ENCODE data around the gene RGSL1.

DNA sequence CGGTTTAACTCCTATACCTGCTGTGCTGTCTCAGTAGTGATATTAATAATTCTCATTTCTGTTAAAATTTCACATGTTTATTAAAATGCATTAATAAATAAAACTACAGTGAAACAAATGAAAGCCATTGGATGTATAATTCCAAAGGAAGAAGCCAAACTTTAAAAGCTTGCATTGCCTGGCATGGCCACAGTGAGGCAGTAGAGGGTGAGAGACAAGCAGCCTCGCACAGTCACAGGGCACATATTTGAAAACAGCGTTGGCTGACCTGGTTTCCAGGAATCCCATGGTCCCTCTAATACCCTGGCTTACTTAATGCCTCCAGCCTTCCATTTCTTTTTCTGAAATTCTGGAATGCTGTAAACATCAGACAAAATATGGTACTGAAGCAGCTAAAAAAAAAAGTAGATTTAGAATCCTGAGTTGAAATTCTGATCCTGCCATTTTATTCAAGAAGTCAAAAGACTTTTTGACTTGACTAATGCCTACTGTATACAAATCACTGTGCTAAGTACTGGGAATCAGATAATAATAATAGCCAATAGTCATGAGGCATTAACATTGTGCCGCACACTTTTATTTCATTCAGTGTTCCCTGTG is 145.8 kb downstream of the RGSL1 start:
- TF ChIP-seq ZFP30 (CRISPR knock-in tag; IDR thresholded peaks at IDR 0.05) (no peak), ARNTL (CRISPR knock-in tag; IDR thresholded peaks at IDR 0.05; ENCODE audit: borderline replicate concordance, low read depth) (no peak), ZNF70 (CRISPR knock-in tag; IDR thresholded peaks at IDR 0.05) (no peak), ESRRG (CRISPR knock-in tag; IDR thresholded peaks at IDR 0.05) (no peak), ZC3H10 (CRISPR knock-in tag; IDR thresholded peaks at IDR 0.05) (no peak), TCF4 (CRISPR knock-in tag; IDR thresholded peaks at IDR 0.05; ENCODE audit: borderline replicate concordance) (no peak), ISL1 (CRISPR knock-in tag; IDR thresholded peaks at IDR 0.05) (no peak), OSR1 (CRISPR knock-in tag; IDR thresholded peaks at IDR 0.05) (no peak)
- TF ChIP-seq, protein P1, sequence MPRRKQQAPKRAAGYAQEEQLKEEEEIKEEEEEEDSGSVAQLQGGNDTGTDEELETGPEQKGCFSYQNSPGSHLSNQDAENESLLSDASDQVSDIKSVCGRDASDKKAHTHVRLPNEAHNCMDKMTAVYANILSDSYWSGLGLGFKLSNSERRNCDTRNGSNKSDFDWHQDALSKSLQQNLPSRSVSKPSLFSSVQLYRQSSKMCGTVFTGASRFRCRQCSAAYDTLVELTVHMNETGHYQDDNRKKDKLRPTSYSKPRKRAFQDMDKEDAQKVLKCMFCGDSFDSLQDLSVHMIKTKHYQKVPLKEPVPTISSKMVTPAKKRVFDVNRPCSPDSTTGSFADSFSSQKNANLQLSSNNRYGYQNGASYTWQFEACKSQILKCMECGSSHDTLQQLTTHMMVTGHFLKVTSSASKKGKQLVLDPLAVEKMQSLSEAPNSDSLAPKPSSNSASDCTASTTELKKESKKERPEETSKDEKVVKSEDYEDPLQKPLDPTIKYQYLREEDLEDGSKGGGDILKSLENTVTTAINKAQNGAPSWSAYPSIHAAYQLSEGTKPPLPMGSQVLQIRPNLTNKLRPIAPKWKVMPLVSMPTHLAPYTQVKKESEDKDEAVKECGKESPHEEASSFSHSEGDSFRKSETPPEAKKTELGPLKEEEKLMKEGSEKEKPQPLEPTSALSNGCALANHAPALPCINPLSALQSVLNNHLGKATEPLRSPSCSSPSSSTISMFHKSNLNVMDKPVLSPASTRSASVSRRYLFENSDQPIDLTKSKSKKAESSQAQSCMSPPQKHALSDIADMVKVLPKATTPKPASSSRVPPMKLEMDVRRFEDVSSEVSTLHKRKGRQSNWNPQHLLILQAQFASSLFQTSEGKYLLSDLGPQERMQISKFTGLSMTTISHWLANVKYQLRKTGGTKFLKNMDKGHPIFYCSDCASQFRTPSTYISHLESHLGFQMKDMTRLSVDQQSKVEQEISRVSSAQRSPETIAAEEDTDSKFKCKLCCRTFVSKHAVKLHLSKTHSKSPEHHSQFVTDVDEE (CRISPR knock-in tag; IDR thresholded peaks at IDR 0.05) = no peak
- TF ChIP-seq, protein P2, sequence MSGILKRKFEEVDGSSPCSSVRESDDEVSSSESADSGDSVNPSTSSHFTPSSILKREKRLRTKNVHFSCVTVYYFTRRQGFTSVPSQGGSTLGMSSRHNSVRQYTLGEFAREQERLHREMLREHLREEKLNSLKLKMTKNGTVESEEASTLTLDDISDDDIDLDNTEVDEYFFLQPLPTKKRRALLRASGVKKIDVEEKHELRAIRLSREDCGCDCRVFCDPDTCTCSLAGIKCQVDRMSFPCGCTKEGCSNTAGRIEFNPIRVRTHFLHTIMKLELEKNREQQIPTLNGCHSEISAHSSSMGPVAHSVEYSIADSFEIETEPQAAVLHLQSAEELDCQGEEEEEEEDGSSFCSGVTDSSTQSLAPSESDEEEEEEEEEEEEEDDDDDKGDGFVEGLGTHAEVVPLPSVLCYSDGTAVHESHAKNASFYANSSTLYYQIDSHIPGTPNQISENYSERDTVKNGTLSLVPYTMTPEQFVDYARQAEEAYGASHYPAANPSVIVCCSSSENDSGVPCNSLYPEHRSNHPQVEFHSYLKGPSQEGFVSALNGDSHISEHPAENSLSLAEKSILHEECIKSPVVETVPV (CRISPR knock-in tag; IDR thresholded peaks at IDR 0.05) = no peak
- TF ChIP-seq, protein P3, sequence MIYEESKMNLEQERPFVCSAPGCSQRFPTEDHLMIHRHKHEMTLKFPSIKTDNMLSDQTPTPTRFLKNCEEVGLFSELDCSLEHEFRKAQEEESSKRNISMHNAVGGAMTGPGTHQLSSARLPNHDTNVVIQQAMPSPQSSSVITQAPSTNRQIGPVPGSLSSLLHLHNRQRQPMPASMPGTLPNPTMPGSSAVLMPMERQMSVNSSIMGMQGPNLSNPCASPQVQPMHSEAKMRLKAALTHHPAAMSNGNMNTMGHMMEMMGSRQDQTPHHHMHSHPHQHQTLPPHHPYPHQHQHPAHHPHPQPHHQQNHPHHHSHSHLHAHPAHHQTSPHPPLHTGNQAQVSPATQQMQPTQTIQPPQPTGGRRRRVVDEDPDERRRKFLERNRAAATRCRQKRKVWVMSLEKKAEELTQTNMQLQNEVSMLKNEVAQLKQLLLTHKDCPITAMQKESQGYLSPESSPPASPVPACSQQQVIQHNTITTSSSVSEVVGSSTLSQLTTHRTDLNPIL (CRISPR knock-in tag; IDR thresholded peaks at IDR 0.05; ENCODE audit: low read depth) = no peak

All from SK-N-SH treated with all-trans-retinoic acid at 6 μM for 48 hours (cell line).